Adrenal gland (tissue), 5 donors: ENCODE results near the gene GRIA1.

Source experiments
- POLR2A ChIP-seq, 2 donors: fragments of 450-650 bp; IDR thresholded peaks; one replicate each; pipeline ENCODE4 v1.6.1; 2017; ENCODE audit warnings: antibody characterized with exemption in 2 of 2, mild to moderate bottlenecking in 2 of 2, moderate library complexity in 1 of 2
- TF ChIP-seq, protein P1 (sequence below), 6 experiments: fragments of 450-650 bp in 4 of 6; fragments of 200-600 bp in 2 of 6; sonication (generic) in 1 of 6; IDR thresholded peaks; 1 replicate in 5 of 6; 2 replicates in 1 of 6; pipeline versions ENCODE4 v1.5.1 to v1.8.0; 2016 to 2021; ENCODE audit warnings: antibody characterized with exemption in 6 of 6, mild to moderate bottlenecking in 2 of 6, moderate library complexity in 1 of 6
- donor health status: DM: no; HTN: no; CAD: no.

DNA sequence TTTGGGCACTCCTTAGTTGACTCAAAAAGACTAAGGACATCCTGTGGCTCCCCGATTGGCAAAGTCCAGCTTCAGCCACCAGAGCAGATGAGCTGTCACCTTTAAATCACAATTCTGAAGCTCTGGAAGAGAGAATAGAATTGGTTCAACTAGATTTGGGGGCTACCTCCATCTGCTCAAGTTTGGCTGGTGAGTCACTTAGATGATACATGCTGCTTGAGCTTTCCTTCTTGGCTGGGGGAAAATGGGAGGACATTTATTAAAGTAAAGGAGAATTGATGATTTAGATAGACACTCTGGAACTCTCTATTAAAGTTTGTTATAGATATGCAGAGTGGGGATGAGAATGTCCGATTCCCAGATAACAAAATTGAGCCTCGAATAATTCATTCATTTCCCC is 30.0 kb upstream of the GRIA1 start:
- TF ChIP-seq, protein P1, sequence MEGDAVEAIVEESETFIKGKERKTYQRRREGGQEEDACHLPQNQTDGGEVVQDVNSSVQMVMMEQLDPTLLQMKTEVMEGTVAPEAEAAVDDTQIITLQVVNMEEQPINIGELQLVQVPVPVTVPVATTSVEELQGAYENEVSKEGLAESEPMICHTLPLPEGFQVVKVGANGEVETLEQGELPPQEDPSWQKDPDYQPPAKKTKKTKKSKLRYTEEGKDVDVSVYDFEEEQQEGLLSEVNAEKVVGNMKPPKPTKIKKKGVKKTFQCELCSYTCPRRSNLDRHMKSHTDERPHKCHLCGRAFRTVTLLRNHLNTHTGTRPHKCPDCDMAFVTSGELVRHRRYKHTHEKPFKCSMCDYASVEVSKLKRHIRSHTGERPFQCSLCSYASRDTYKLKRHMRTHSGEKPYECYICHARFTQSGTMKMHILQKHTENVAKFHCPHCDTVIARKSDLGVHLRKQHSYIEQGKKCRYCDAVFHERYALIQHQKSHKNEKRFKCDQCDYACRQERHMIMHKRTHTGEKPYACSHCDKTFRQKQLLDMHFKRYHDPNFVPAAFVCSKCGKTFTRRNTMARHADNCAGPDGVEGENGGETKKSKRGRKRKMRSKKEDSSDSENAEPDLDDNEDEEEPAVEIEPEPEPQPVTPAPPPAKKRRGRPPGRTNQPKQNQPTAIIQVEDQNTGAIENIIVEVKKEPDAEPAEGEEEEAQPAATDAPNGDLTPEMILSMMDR (IDR thresholded peaks at IDR 0.05) = no peak
- no peak for TF ChIP-seq POLR2A (IDR thresholded peaks at IDR 0.05)
